Thyroid gland (tissue), 4 donors: Measurements from ENCODE around the gene SEZ6L. TPM values are rescaled to one million over a fixed set of nuclear protein-coding genes. Genes with fewer than 3 reads are reported as not detected.

Experiments
- DNase-seq, 2 donors: peaks; one replicate each; pipeline ENCODE4 v3.0.0-alpha.2; 2019
- H3K27ac ChIP-seq, 3 donors: fragments of 200-600 bp; sonication (generic); 1 replicate in 2 of 3; 2 replicates in 1 of 3; pipeline ENCODE4 v1.5.1; 2016 to 2019; ENCODE audit warnings: mild to moderate bottlenecking in 1 of 3, moderate library complexity in 1 of 3
- H3K27me3 ChIP-seq: fragments of 200-600 bp; sonication (generic); one replicate; pipeline ENCODE4 v1.5.1; 2019
- H3K36me3 ChIP-seq, 2 donors: fragments of 200-600 bp; sonication (generic); one replicate each; pipeline ENCODE4 v1.5.1; 2016 to 2019
- H3K4me1 ChIP-seq, 2 donors: fragments of 200-600 bp; sonication (generic); one replicate each; pipeline ENCODE4 v1.5.1; 2017 to 2019
- H3K4me3 ChIP-seq, 3 donors: fragments of 200-600 bp; sonication (generic); replicated peaks in 1 of 3; 1 replicate in 2 of 3; 2 replicates in 1 of 3; pipeline ENCODE4 v1.5.1; 2016; ENCODE audit warnings: mild to moderate bottlenecking in 1 of 3
- H3K9me3 ChIP-seq: fragments of 200-600 bp; sonication (generic); one replicate; pipeline ENCODE4 v1.5.1; 2017
- CTCF ChIP-seq, 6 experiments: fragments of 200-600 bp in 3 of 6; fragments of 450-650 bp in 3 of 6; sonication (generic) in 3 of 6; IDR thresholded peaks; one replicate each; pipeline ENCODE4 v1.5.1; 2016 to 2019; ENCODE audit warnings: antibody characterized with exemption in 6 of 6, mild to moderate bottlenecking in 2 of 6, inconsistent platforms in 1 of 6, moderate library complexity in 1 of 6
- POLR2A ChIP-seq, 2 donors: fragments of 450-650 bp; IDR thresholded peaks; one replicate each; pipeline ENCODE4 v1.6.1; 2017; ENCODE audit warnings: antibody characterized with exemption in 2 of 2, mild to moderate bottlenecking in 2 of 2, moderate library complexity in 1 of 2
- WGBS, 2 donors: methylation state at CpG; one replicate each; pipeline ENCODE4 v1.1.5; 2017; 5-methylcytosine and 5-hydroxymethylcytosine counted together
- intact Hi-C: fragments of 100-400 bp; cut with DNase I; formaldehyde crosslinking; loops from one replicate; pipeline ENCODE4 v1.15.1; 2023
- total RNA-seq, 4 donors: library from RNA; depleted of rRNA; stranded (reverse); fragments of >200 nt; gene quantifications; one replicate each; pipeline ENCODE4 v1.2.3, GENCODE V29; 2016

Gene SEZ6L
- total RNA-seq, 4 donors from 2014 or later = 0.13 to 0.22 (median 0.17) TPM; not detected in 1

- Histone ChIP-seq H3K4me1 (peaks cover 0 to 5% of the 10 kb centered on the region in 2 donors), H3K27me3 (no peaks in the 10 kb centered on the region), H3K27ac (no peak overlapping the region), H3K36me3 (no peaks in the 10 kb centered on the region), H3K9me3 (no peaks in the 10 kb centered on the region), H3K4me3 (no peak overlapping the region)
- intact Hi-C loops = no loop called here
- DNase-seq = no peak
- WGBS, 2 donors = 59 to 64% methylated on average over 4 of the region's 4 CpGs
- TF ChIP-seq POLR2A (IDR thresholded peaks at IDR 0.05) (no peak), CTCF (IDR thresholded peaks at IDR 0.05) (no peak)
Measured at GRCh38 chr22:26416256-26416655, 247.0 kb downstream of the SEZ6L start.

GRCh38 chr22:26416670-26417276, 247.5 kb downstream of the SEZ6L start:
- no peak overlapping the region for H3K4me3 ChIP-seq
- intact Hi-C loops = no loop called here
- H3K27me3 ChIP-seq = no peaks in the 10 kb centered on the region
- H3K27ac ChIP-seq = no peak overlapping the region
- H3K9me3 ChIP-seq = no peaks in the 10 kb centered on the region
- H3K36me3 ChIP-seq = no peaks in the 10 kb centered on the region
- TF ChIP-seq CTCF (IDR thresholded peaks at IDR 0.05) = no peak
- TF ChIP-seq POLR2A (IDR thresholded peaks at IDR 0.05) = no peak
- peaks cover 0 to 5% of the 10 kb centered on the region in 2 donors for H3K4me1 ChIP-seq
- DNase-seq = no peak
- WGBS, 2 donors = 32 to 46% methylated on average over 9 of the region's 9 CpGs

GRCh38 chr22:26417406-26417805, 248.1 kb downstream of the SEZ6L start:
- Histone ChIP-seq H3K27ac (no peak overlapping the region), H3K27me3 (no peaks in the 10 kb centered on the region), H3K4me1 (peaks cover 0 to 5% of the 10 kb centered on the region in 2 donors), H3K4me3 (no peak overlapping the region), H3K9me3 (no peaks in the 10 kb centered on the region), H3K36me3 (no peaks in the 10 kb centered on the region)
- TF ChIP-seq CTCF (IDR thresholded peaks at IDR 0.05) = no peak
- no peak for TF ChIP-seq POLR2A (IDR thresholded peaks at IDR 0.05)
- no peak for DNase-seq
- intact Hi-C loops = no loop called here
- WGBS, 2 donors = 83 to 84% methylated on average over 3 of the region's 3 CpGs

- TF ChIP-seq CTCF (IDR thresholded peaks at IDR 0.05) (no peak), POLR2A (IDR thresholded peaks at IDR 0.05) (no peak)
- DNase-seq = no peak
- Histone ChIP-seq H3K4me1 (peaks cover 0 to 5% of the 10 kb centered on the region in 2 donors), H3K36me3 (no peaks in the 10 kb centered on the region), H3K27ac (no peak overlapping the region), H3K9me3 (no peaks in the 10 kb centered on the region), H3K27me3 (no peaks in the 10 kb centered on the region), H3K4me3 (no peak overlapping the region)
- 36 to 49% methylated on average over 3 of the region's 3 CpGs for WGBS, 2 donors
- intact Hi-C loops = no loop called here
Measured at GRCh38 chr22:26418620-26419019, 249.4 kb downstream of the SEZ6L start.

- TF ChIP-seq POLR2A (IDR thresholded peaks at IDR 0.05) (no peak), CTCF (IDR thresholded peaks at IDR 0.05) (no peak)
- Histone ChIP-seq H3K9me3 (no peaks in the 10 kb centered on the region), H3K36me3 (no peaks in the 10 kb centered on the region), H3K27me3 (no peaks in the 10 kb centered on the region), H3K4me3 (no peak overlapping the region), H3K27ac (no peak overlapping the region), H3K4me1 (peaks cover 0 to 9% of the 10 kb centered on the region in 2 donors)
- DNase-seq = no peak
- intact Hi-C loops = no loop called here
Measured at GRCh38 chr22:26426924-26427323, 257.7 kb downstream of the SEZ6L start.
